ENCODE data around the gene TMC7. TPM values are rescaled to one million over a fixed set of nuclear protein-coding genes. Genes with fewer than 3 reads are reported as not detected.

TMC7 gene
- total RNA-seq, 1 experiment from 2014 or later = 5.2 TPM

DNA sequence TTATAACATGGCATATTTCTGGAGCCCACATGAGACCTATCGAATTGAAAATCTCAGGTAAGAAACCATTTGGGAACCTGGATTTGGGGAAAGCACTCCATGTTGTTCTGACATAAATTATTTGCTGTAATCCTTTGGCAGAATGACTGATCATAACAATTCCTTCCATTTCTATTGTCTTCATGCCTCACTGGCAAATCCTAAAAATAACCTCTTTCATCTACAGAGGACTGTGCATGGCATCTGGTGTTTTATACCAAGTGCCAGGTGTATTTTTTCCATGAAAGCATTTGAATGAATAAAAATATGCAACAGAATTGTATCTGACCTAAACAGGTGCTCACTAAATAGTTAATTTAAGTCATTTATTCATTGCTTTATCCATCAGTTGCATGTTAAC is 50.0 kb downstream of the TMC7 start:
- no peaks in the 10 kb centered on the region for H3K79me2 ChIP-seq (ENCODE audit: insufficient read depth, low read length)
- no peaks in the 10 kb centered on the region for H3K27me3 ChIP-seq (ENCODE audit: insufficient read depth, low read length)
- ChIA-PET POLR2A (no interaction called here), CTCF (no interaction called here), RAD21 (ENCODE audit: low non-redundant PET in 1 of 2, low total read pairs in 2 of 2, uncharacterized antibody in 2 of 2, unreplicated experiment in 2 of 2) (no interaction called here)
- ATAC-seq (no peak), DNase-seq (ENCODE audit: low read depth, low spot score) (no peak)
- TF ChIP-seq, protein P1, sequence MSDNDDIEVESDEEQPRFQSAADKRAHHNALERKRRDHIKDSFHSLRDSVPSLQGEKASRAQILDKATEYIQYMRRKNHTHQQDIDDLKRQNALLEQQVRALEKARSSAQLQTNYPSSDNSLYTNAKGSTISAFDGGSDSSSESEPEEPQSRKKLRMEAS (IDR thresholded peaks at IDR 0.05) = no peak
- TF ChIP-seq POLR2AphosphoS5 (IDR thresholded peaks at IDR 0.05; ENCODE audit: low read depth, low read length) = no peak
- TF ChIP-seq YY1 (IDR thresholded peaks at IDR 0.05; ENCODE audit: extremely low read depth, insufficient replicate concordance, low read depth, low read length) = no peak
- TF ChIP-seq, protein P2, sequence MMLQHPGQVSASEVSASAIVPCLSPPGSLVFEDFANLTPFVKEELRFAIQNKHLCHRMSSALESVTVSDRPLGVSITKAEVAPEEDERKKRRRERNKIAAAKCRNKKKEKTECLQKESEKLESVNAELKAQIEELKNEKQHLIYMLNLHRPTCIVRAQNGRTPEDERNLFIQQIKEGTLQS (IDR thresholded peaks at IDR 0.05) = no peak
- TF ChIP-seq EZH2 (IDR thresholded peaks at IDR 0.05) = no peak
- TF ChIP-seq ELF1 (IDR thresholded peaks at IDR 0.05; ENCODE audit: borderline replicate concordance, low read depth) = no peak
- TF ChIP-seq EGR1 (IDR thresholded peaks at IDR 0.05; ENCODE audit: low read depth) = no peak
- TF ChIP-seq ZFX (IDR thresholded peaks at IDR 0.05) = no peak
- TF ChIP-seq, protein P3, sequence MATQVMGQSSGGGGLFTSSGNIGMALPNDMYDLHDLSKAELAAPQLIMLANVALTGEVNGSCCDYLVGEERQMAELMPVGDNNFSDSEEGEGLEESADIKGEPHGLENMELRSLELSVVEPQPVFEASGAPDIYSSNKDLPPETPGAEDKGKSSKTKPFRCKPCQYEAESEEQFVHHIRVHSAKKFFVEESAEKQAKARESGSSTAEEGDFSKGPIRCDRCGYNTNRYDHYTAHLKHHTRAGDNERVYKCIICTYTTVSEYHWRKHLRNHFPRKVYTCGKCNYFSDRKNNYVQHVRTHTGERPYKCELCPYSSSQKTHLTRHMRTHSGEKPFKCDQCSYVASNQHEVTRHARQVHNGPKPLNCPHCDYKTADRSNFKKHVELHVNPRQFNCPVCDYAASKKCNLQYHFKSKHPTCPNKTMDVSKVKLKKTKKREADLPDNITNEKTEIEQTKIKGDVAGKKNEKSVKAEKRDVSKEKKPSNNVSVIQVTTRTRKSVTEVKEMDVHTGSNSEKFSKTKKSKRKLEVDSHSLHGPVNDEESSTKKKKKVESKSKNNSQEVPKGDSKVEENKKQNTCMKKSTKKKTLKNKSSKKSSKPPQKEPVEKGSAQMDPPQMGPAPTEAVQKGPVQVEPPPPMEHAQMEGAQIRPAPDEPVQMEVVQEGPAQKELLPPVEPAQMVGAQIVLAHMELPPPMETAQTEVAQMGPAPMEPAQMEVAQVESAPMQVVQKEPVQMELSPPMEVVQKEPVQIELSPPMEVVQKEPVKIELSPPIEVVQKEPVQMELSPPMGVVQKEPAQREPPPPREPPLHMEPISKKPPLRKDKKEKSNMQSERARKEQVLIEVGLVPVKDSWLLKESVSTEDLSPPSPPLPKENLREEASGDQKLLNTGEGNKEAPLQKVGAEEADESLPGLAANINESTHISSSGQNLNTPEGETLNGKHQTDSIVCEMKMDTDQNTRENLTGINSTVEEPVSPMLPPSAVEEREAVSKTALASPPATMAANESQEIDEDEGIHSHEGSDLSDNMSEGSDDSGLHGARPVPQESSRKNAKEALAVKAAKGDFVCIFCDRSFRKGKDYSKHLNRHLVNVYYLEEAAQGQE (IDR thresholded peaks at IDR 0.05; ENCODE audit: low read depth) = no peak
- TF ChIP-seq SP1 (IDR thresholded peaks at IDR 0.05; ENCODE audit: low read depth) = no peak
- no peak for TF ChIP-seq SRF (IDR thresholded peaks at IDR 0.05; ENCODE audit: low read depth)
- TF ChIP-seq ZNF274 (IDR thresholded peaks at IDR 0.05; ENCODE audit: low read depth, low read length) = no peak
- no peak for TF ChIP-seq CEBPB (IDR thresholded peaks at IDR 0.05; ENCODE audit: low read depth)
- TF ChIP-seq POLR2A (IDR thresholded peaks at IDR 0.05; ENCODE audit: borderline replicate concordance, extremely low read depth, insufficient read depth, insufficient read length) = no peak
- no peak for TF ChIP-seq EZH2phosphoT487 (IDR thresholded peaks at IDR 0.05; ENCODE audit: borderline replicate concordance)
- TF ChIP-seq JUND (IDR thresholded peaks at IDR 0.05) = no peak
- TF ChIP-seq, protein P4, sequence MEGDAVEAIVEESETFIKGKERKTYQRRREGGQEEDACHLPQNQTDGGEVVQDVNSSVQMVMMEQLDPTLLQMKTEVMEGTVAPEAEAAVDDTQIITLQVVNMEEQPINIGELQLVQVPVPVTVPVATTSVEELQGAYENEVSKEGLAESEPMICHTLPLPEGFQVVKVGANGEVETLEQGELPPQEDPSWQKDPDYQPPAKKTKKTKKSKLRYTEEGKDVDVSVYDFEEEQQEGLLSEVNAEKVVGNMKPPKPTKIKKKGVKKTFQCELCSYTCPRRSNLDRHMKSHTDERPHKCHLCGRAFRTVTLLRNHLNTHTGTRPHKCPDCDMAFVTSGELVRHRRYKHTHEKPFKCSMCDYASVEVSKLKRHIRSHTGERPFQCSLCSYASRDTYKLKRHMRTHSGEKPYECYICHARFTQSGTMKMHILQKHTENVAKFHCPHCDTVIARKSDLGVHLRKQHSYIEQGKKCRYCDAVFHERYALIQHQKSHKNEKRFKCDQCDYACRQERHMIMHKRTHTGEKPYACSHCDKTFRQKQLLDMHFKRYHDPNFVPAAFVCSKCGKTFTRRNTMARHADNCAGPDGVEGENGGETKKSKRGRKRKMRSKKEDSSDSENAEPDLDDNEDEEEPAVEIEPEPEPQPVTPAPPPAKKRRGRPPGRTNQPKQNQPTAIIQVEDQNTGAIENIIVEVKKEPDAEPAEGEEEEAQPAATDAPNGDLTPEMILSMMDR (IDR thresholded peaks at IDR 0.05 in 2 of 3, conservative IDR thresholded peaks at IDR 0.05 in 1 of 3; ENCODE audit: borderline replicate concordance in 1 of 3, insufficient read depth in 1 of 3, low read depth in 2 of 3, low read length in 2 of 3) = no peak
- TF ChIP-seq TCF7L2 (IDR thresholded peaks at IDR 0.05; ENCODE audit: borderline replicate concordance, extremely low read depth, insufficient read depth, insufficient read length) = no peak
- no peak for TF ChIP-seq CBX3 (IDR thresholded peaks at IDR 0.05; ENCODE audit: low read depth)
- no peak overlapping the region for H3K27ac ChIP-seq (ENCODE audit: low read depth, low read length)
- intact Hi-C loops (cut with micrococcal nuclease) = no loop called here
- H4K20me1 ChIP-seq (ENCODE audit: insufficient read depth) = no peaks in the 10 kb centered on the region
- no TSS peak for BruUV-seq (replicated peaks)
- no peaks in the 10 kb centered on the region for H3K4me1 ChIP-seq (ENCODE audit: control insufficient read depth in 1 of 2, insufficient read depth in 2 of 2, low read length in 2 of 2)
- H3K9ac ChIP-seq (ENCODE audit: low read length) = no peak overlapping the region
- H3K4me2 ChIP-seq (ENCODE audit: low read length) = no peak overlapping the region
- no peak overlapping the region for H3K4me3 ChIP-seq (replicated peaks in 1 of 2; ENCODE audit: low read depth in 1 of 2, low read length in 2 of 2)
- no peak overlapping the region for H2AFZ ChIP-seq (ENCODE audit: low read depth, low read length, poor library complexity, severe bottlenecking)
- no peaks in the 10 kb centered on the region for H3K9me2 ChIP-seq (ENCODE audit: insufficient read depth)
- H3K9me3 ChIP-seq (ENCODE audit: control insufficient read depth in 1 of 2, insufficient read depth in 1 of 2, low read depth in 1 of 2, low read length in 2 of 2) = 0 out of 4 replicates have a peak, but pooled peaks cover 0 to 3% of the 10 kb centered on the region in 2 experiments
- 0 out of 4 replicates have a peak, but pooled peaks cover 0 to 4% of the 10 kb centered on the region in 2 experiments for H3K36me3 ChIP-seq (ENCODE audit: control insufficient read depth in 1 of 2, insufficient read depth in 2 of 2, low read length in 2 of 2)
